ENCODE data around the gene PRSS2.

- TF ChIP-seq POLR2AphosphoS5 (IDR thresholded peaks at IDR 0.05; ENCODE audit: low read depth, low read length) (no peak), REST (IDR thresholded peaks at IDR 0.05; ENCODE audit: insufficient read depth in 1 of 2, low read depth in 2 of 2, low read length in 2 of 2) (no peak)
These were observed 35.2 kb downstream of the PRSS2 start for GRCh38 chr7:142806022-142806356.
